ENCODE measurements around the gene LPCAT1.
"Not testable (repeated sequence)": the region's sequence is repeated elsewhere in the genome, so short reads cannot be mapped to it uniquely, and the experiment has no call there.

The LPCAT1 gene

DNA sequence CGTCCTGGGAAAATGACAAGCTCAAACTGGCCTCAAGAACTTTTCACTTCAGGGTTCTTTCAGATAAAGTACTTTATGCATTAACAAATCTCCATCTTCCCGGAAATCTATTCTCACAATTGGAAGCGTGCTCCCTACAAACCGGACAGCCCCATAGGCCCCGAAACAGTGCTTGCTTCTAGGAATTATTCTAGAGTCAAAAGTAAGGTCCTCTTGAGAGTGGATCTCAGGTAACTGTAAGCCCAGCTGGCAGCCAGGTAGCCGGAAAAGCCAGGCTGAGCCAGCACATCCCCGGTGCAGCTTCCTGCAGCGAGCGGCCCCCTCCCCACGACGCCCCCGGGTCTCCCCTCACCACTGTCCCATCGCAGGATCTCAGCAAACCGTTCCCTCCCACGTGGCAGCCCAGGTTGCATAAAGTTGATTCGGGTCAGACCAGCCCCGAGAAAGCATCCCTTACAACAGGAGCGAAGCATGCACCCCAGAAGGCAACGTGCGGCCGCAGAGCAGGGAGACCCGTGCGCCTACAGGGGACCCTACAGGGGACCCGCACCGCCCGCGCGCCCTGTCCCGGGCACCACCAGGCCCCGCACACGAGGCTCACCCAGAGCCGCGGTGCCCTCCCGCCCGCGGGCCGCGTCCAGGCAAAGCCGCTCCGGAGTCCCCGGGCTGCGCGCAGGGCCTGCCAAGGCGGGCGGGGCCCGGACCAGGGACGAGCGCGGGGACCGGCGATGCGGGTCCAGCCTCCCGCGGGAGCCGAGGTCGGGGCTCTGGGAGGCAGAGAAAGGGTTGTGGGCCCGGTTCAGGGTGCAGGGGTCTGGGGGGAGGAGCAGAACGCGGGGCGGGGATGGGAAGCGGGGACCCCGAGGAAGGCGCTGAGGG, 920 bp downstream of the LPCAT1 start:
- DNase-seq (ENCODE audit: low read depth in 2 of 2): no peak

DNA sequence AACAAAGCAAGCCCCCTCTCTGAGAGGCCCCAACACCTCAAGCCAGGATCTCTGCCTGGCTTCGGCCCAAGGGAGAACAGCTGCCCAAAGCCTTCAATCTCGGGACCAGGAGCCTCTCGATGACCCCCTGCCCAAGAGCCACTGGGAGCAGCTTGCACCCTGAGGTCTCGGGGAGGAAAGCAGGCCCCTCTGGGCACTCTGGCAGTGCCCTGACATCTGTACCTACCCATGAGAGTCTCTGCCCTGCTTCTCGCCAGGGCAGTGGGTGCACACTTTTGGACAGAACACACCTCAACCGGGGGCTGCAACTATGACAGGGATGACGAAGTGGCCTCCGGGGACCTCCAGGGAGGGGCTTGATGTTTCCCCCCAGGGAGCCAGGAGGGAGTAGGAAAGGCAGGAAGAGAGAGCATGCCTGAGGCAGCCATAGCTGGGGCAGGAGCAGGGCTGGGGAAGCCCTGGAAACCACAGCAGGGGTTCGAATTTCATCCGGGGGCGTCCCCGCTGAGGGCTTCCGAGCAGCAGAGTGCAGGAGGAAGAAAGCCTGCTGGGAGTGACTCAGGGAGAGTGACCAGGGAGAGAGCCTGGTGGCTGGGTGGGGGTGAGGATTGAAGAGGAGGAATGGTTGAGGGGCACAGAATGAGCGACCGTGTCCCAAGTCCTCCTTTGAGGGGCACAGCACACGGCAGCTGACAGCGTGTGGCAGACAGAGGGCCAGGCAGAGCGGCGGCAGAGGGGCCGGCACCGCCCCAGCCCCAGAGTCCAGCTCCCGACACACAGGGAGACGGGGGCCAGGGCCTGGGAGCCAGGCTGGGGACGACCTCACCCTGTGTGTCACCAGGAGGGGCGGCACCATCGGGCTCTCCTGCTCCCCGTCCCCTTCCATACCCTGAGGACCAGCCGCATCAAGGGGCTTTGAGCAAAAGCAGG, 1.8 kb downstream of the LPCAT1 start:
- DNase-seq (ENCODE audit: low read depth in 2 of 2): peak; percentile 39 to 55

DNA sequence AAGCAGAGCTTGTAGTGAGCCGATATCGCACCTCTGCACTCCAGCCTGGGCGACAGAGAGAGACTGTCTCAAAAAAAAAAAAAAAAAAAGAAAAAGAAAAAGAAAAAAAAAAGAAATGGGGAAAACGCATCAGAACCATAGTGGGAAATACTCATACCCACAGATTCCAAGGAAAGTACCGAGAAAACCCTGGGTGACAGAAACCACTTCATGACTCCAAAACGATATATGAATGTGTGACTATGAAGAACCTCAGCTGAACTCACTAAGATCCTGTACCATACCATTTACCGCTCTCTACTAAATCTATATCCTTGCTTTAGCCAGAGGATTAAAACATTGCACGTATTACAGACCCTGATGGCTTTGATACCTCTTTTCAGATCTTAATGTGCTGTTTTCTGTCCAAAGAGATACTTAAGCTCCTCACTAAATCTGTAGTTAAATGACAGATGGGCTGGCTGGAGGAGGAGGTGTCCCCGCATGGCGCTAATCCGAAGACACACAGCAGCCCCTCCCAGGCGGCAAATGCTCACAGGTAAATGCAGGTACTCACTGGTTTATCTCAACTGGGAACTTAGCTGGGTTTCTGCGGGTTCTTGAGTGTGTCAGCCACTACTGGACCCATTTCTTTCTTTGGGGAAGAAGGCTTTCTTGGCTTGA, 2.8 kb downstream of the LPCAT1 start:
- DNase-seq (ENCODE audit: low read depth in 2 of 2): no peak

DNA sequence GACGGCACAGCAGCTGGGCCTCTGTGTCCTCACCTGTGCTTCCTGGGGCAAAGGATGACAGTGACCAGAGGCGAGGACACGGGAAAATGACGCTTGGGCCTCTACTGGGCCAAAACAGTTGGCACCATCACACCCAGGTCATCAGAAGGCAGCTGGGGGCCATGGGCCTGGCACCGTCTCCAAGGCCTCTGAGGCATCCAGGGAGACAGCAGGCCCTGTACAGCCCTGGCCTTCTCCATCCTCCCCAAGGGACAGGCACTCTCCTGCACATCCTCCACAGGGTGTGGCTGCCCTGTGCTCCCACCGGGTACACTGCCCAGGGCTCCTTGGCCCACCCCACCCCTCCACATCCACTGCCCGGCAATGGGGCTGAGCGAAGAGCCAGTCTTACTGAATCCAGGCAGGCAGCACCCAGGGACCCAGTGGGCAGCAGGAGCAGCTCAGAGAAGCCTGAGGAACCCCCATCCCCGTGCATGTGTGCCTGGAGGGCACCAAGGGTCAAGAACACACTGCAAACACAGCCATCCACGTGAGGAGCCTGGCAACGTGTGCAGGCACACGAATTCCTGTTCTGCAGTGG, 4.0 kb downstream of the LPCAT1 start:
- DNase-seq (ENCODE audit: low read depth in 2 of 2): no peak

DNA sequence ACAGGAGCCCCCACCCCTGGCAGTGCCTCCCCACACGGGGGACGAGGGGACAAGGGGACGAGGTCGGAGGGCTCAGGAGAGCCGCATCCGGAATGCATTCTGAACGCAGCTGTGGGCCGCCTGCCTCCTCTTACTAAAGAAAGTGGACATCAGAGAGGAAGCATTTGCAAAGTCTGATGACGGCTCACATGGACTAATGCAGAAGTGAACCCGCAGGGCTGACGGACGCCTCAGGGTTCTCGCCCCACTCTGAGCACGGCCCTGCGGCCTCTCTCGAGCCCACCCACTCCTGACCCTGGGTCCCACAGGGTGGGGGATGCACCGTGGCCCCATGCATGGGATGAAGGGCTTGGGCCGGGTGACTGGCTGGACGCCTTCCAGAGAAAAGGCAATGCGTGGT, 5.9 kb downstream of the LPCAT1 start:
- DNase-seq (ENCODE audit: low read depth in 2 of 2): no peak

DNA sequence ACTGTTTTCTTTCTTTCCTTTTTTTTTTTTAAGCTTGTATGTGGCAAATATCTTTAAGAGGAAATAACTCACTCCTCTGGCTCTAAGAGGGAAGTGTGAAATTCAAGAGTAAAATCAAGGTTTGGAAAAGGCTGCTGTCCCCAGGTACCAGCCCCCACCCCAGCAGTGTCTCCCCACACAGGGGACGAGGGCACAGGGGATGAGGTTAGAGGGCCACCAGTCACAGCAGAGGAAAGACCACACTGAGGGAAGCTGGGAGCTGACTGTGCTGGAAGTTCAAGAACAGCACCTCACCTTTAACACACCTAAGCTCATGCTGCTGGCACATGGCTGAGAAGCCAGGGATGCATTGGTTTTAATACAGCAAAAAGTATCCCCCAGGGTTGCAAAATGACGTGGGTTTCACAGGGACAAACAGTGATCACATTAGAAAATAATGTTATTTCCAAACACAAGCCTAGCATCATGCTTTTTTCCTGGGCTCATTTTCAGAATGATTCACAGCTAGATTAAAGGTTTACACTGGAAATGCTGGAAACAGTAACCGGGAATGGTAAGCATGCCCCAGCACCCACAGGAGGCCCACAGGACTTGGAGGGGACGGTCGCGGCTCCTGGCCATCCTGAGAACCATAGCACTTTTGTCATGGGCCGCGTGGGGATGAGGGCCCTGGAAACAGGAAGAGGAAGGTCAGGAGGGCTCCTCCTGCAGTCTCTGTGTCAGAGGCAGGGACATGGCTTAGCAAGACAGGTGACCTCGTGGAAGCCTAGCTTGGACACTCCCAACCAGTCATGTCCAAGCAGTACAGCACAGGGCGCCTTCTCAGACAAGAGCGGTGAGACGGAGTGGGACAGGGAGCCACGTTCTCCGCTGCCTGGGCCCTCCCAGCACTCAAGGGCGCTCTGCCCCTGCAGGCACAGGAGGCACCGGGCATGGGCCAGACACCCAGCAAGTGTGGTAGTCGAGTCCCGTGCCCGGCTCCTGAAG, 6.9 kb downstream of the LPCAT1 start:
- DNase-seq (ENCODE audit: low read depth in 2 of 2): peak; percentile 8 to 9

DNA sequence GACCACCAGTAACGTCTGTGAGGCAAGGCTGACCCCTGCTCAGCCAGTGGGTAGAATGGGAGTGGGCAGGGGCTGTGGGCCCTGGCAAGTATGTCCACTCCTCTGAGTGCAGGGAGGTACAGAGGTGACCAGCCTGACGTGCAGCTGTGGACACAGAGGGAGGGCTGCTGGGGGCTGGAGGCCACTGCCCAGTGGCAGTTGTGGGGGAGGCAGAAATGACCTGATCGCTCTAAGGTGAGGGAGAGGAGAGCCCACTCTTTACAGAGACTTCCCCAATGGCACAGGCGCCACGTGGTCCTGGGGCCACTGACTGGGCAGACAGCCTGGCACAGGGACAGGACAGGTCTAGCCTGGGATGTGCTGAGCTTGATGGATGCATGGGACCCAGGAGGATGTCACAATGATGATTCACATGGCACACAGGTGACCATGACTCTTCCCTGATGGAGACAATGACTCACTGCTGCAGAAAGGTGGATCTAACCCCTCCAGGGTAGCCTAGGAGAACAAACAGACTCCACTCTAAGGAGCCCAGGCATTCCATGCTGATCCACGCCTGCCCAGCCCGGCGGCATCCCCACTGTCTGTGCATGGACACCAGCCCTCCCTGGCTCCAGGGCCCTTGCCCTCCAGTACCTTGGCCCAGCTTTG, 7.7 kb downstream of the LPCAT1 start:
- no peak for DNase-seq (ENCODE audit: low read depth in 2 of 2)

DNA sequence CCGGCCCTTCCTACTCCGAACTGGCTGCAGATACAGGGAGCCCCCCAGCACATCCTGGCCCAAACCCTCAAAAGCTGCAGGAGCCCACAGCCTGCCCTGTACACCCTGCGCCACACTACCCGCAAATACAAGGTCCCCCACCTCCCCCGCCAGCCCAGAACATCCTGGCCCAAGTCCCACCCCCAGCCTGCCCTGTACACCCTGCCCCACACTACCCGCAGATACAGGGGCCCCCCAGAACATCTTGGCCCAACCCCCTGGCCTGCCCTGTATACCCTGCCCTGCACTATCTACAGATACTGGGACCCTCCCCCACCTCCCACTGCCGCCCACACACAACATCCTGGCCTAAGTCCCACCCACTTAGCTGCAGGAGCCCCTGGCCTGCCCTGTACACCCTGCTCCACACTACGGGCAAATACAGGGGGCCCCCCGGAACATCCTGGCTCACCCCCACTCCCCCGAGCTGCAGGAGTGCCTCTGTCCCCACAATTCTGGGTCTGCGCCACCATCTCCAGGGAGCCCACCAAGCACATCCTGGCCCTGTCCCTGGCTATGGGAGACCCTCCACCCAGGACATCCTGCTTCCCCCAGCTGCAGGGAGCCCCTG, 8.3 kb downstream of the LPCAT1 start:
- DNase-seq (ENCODE audit: low read depth in 2 of 2): no peak

DNA sequence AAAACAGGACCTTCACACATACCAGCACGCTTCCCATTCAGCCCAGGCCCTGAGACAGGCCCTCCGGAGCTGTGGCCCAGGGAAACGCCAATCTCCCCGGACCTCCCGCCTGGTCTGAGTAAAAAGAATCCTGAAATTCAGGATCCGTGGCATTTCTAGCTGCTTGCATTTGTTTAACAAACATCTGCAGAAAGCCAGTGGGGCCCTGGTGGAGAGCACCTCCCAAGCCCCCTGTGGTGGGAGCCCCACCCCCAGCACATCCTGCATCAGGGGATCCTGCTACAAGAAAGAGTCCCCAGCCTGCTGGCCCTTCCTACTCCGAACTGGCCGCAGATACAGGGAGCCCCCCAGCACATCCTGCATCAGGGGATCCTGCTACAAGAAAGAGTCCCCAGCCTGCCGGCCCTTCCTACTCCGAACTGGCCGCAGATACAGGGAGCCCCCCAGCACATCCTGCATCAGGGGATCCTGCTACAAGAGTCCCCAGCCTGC, 8.9 kb downstream of the LPCAT1 start:
- DNase-seq (ENCODE audit: low read depth in 2 of 2): not testable (repeated sequence)

DNA sequence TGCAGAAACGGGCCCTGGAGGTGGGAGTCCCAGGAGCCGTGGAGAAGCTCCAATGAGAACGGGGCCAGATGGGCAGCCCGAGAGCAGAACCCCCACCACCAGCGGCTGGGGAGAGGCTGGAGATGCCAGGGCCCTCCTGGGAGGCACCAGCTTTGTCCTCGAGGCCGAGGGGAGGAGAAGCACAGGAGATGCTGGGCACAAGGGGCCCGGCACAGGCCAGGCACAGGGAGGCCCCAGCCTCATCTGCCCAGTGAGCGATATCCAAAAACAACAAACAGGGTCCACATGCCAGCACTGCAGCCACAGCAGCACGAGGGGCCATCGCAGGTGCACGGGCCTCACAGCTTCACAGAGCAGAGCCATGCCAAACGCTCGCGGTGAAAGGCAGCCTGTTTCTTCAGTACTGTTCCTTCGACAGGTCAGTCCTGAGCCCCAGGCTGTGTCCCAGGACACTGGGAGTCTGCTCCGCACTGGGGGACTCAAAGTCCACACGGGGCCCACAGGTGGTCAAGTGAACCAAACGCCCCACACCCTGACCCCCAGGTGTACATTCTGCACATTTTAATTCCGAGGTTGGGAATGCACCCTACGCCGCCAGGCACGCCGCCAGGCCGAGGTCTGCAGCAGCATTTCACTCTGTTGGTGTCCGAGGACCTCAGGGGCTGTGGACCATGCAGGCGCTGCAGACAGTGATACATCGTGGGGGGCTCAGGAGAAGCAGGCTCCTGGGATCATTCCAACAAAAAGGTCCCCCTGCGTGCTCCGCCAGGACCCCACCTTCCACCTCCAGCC, 9.5 kb downstream of the LPCAT1 start:
- DNase-seq (ENCODE audit: low read depth in 2 of 2): no peak

DNA sequence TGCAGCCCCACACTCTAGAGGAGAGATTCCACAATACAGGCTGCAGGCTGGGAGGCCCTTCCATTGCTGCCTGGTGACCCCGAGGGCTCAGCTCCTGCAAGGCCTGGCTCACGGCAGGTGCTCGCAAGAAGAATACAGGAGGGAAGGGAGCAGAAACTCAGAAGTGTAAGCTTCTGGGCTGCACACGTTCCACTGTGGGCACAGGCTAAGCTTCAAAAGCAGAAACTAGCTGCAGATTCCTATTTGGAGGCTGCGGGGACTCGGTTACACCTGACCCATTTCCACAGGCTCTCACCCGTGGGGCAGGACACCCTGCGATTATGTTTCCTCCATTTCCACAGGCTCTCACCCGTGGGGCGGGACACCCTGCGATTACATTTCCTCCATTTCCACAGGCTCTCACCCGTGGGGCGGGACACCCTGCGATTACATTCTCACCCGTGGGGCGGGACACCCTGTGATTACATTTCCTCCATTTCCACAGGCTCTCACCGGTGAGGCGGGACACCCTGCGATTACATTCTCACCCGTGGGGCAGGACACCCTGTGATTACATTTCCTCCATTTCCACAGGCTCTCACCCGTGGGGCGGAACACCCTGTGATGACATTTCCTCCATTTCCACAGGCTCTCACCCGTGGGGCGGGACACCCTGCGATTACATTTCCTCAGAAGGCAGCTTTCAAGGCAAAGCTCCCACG, 10.3 kb downstream of the LPCAT1 start:
- DNase-seq (ENCODE audit: low read depth in 2 of 2): no peak

DNA sequence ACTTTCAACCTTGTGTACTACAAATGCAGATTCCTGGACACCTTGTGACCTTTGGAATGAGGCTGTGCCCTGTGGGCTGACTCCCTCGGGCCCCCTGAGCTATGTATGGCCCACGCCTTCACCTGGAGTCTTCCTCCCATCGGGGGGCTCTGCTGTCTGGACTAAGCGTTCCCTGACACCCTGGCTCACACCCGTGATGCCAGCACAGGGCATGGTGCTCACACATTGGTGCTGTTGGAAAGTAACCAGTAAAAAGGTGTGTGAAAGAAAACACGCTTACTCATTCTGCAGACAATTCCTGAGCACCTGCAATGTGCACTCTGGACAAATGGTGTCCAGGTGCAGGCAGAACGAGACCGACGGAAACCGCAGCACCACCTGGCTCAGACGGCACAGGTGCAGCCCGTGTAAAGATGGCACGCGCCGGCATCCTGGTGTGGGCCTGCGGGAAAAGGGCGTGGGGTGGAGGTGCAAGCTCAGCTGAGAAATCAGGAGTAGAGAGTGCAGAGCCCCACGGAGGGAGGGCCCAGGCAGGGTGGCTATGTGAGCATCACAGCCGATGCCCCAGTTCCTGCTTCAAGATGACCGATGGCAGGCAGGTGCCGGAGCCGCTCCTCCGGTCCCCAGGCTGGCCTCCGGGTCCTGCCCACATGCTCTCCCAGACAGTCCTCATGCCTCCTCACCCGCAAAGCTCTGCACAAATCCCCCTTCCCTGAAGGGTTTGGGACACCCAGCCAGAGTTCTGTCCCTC, 11.0 kb downstream of the LPCAT1 start:
- DNase-seq (ENCODE audit: low read depth in 2 of 2): no peak

DNA sequence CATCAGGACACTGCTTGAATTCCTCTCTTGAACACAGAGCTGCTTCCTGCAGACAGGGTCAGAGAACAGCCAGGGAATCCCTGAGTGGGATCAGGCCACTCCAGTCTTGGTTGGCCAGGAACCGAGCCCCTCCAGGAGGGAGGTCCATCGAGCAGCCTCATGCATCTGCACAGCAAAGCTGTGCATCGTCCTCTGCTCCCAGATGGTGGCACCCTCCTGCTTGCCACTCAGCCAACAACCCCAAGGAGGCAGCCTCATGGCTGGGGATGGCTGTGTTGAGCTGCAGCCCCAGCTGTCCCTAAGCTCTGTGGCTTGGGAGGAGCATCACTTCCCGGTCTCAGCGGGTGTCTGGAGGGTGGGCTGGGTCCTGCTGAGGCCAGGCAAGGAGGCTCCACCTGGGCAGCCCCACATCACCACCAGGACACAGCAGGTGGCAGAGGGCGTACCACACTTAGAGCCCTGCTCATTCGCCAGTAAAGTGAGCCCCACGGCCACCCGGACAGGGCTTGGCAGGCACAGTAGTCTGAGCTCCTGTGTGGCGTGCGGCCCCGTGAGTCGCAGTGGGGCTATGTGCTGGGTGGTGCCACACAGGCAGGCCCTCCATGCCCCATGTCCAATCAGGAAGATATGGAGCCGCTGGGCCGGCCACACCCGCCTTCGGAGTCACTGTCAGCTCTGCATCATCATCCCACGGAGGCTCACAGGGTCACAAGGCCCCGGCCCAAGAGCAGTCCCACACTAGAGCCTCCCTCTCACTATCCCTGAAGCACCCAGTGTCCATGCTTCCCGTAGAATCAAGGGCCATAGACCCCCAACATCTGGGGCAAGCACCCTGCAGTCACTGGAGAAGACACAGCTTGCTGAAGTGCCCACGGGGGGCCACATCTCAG, 11.9 kb downstream of the LPCAT1 start:
- no peak for DNase-seq (ENCODE audit: low read depth in 2 of 2)

DNA sequence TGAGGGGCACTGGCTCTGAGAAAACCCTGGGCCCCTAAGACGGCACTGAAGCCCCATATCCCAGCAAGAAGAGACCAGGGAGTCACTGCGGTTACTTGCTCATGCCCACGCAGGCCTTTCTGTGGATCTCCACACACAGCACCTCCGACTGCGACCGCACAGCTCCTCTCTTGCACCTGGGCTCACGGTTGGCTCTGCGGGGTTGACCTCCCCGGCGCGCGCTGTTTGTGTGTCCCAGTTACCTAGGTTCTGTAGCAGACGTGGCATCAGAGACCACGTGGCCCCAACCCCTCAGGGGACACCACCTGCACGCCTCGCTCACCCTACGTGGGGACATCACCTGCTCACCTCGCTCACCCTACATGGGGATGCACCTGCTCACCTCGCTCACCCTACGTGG, 12.7 kb downstream of the LPCAT1 start:
- DNase-seq (ENCODE audit: low read depth in 2 of 2): no peak

DNA sequence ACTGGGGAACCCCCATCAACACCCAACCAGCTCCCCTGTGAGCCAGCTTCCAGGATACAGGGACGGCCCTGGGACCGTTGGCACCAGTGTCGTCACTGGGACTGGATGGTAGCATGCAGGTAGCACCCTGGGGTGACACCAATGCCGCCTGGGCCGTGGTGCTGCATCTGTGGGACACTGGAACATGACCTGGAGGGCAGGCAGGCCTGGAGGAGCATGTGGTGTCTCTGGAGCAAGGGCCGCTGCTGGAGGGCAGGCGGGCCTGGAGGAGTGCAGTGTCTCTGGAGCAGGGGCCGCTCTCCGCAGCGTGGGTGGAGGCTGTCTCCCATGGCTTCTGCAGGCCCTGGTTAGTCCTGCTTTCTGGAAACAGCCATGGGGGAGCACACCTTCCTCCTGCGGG, 13.1 kb downstream of the LPCAT1 start:
- DNase-seq (ENCODE audit: low read depth in 2 of 2): no peak

DNA sequence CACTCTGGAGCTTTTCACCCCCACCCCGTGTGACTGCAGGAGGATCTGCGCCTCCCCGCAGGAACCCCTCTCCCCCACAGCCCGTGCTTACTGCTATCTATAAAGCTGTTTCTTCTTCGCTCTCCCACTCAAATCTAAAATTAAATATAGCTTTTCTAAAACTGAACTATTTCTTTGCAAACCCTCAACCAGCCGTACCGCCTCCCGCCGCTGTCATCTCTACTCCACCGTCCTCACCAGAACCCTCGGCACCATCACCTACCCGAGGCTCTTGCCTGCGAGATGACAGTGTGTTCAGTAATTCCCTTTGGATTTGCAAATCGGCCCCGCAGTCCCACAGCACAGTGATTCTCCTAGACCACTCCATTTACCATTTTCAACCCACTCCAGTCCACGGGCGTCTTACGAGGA, 13.6 kb downstream of the LPCAT1 start:
- DNase-seq (ENCODE audit: low read depth in 2 of 2): no peak

Measured in fibroblast of skin of left quadriceps (primary cell).